CD4-positive, alpha-beta T cell (primary cell): ENCODE measurements around the gene ANO4. TPM values are rescaled to one million over a fixed set of nuclear protein-coding genes. Genes with fewer than 3 reads are reported as not detected.

Experiments
- ATAC-seq: fragments of 200-7000 bp; cut with Tn5 transposase; one replicate; pipeline ENCODE4 v1.10.0; 2022; ENCODE audit warnings: mild to moderate bottlenecking; ENCODE audit not compliant: poor library complexity
- CTCF ChIA-PET: fragments of 350-600 bp; sonication (Branson Sonifier 250); formaldehyde crosslinking; loops from one replicate; lab custom pipeline; 2021; ENCODE audit warnings: antibody characterized with exemption, inconsistent platforms; lab: Charles Lee
- POLR2A ChIA-PET: fragments of 350-600 bp; sonication (Branson Sonifier 250); formaldehyde crosslinking; loops from one replicate; lab custom pipeline; 2021; ENCODE audit warnings: antibody characterized with exemption, inconsistent platforms; lab: Charles Lee
- DNase-seq, 14 experiments: peaks; one replicate each; pipeline ENCODE4 v3.0.0-alpha.2; 2013 to 2020; ENCODE audit warnings: mixed read lengths in 2 of 14
- H3K27ac ChIP-seq, 2 donors: one replicate each; pipeline versions ENCODE4 v1.5.1 to v1.7.0; 2013; ENCODE audit warnings: low read length in 2 of 2, low read depth in 1 of 2, mild to moderate bottlenecking in 1 of 2
- H3K27me3 ChIP-seq, 2 experiments: 1 replicate in 1 of 2; 2 replicates in 1 of 2; pipeline versions ENCODE4 v1.6.1 to v1.7.0; 2013; ENCODE audit warnings: low read length in 2 of 2, control low read depth in 1 of 2, mild to moderate bottlenecking in 1 of 2, moderate library complexity in 1 of 2; ENCODE audit not compliant: insufficient read depth in 2 of 2, control insufficient read depth in 1 of 2
- H3K36me3 ChIP-seq: one replicate; pipeline ENCODE4 v1.6.1; 2013; ENCODE audit warnings: low read length, control low read depth; ENCODE audit not compliant: insufficient read depth
- H3K4me1 ChIP-seq: one replicate; pipeline ENCODE4 v1.6.1; 2013; ENCODE audit warnings: low read length, control low read depth; ENCODE audit not compliant: insufficient read depth
- H3K4me3 ChIP-seq: one replicate; pipeline ENCODE4 v1.5.1; 2013; ENCODE audit warnings: mild to moderate bottlenecking, low read length, moderate library complexity
- H3K9me3 ChIP-seq, 2 experiments: 1 replicate in 1 of 2; 2 replicates in 1 of 2; pipeline versions ENCODE4 v1.6.1 to v1.7.0; 2013; ENCODE audit warnings: low read length in 2 of 2, mild to moderate bottlenecking in 2 of 2, control low read depth in 1 of 2, moderate library complexity in 1 of 2; ENCODE audit not compliant: control insufficient read depth in 1 of 2, insufficient read depth in 1 of 2
- H3K27ac Mint-ChIP-seq: one replicate; pipeline ENCODE4 v1.8.0; 2020; ENCODE audit warnings: mixed read lengths
- H3K27me3 Mint-ChIP-seq: one replicate; pipeline ENCODE4 v1.8.0; 2021; ENCODE audit warnings: mixed read lengths
- H3K36me3 Mint-ChIP-seq: one replicate; pipeline ENCODE4 v1.8.0; 2021; ENCODE audit warnings: low read depth, mixed read lengths
- H3K4me1 Mint-ChIP-seq: one replicate; pipeline ENCODE4 v1.8.0; 2021; ENCODE audit warnings: low read depth, mixed read lengths
- H3K4me3 Mint-ChIP-seq: one replicate; pipeline ENCODE4 v1.8.0; 2020; ENCODE audit warnings: mild to moderate bottlenecking, mixed read lengths
- H3K9me3 Mint-ChIP-seq: one replicate; pipeline ENCODE4 v1.8.0; 2020; ENCODE audit warnings: mixed read lengths
- CTCF ChIP-seq: fragments of 200-600 bp; IDR thresholded peaks from one replicate; pipeline ENCODE4 v1.8.0; 2022; ENCODE audit warnings: antibody characterized with exemption, mild to moderate bottlenecking
- intact Hi-C, 2 experiments: fragments of 100-400 bp; cut with DNase I in 1 of 2; cut with micrococcal nuclease in 1 of 2; formaldehyde crosslinking; loops; one replicate each; pipeline versions ENCODE4 v1.15.1 to v1.9.0; 2023 to 2025; cut with DNase I, micrococcal nuclease
- total RNA-seq, 174 experiments: library from RNA in 2 of 174; stranded (reverse) in 2 of 174; gene quantifications; one replicate each; pipeline ENCODE4 v1.2.3 and lab custom pipeline; 2021 to 2026

ANO4 gene
- total RNA-seq, 2 experiments from 2014 or later, result not detected

DNA sequence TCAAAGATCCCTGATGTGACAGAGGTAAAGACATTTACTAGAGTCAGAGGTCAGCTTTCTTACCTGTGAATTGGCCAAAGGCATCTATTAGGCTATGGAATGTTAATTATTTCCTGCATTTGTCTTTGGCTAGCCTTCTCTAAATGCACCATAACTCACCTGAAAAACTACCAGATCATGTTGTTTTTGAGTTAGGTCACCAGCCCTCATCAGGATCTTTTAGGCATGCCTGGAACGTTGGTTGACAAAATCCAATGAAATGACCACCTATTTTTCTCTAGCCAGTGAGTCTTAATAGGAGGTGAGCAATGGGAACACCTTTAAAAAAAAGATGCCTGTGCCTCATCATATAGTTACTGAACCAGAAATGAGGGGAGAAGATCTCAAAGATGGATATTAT is 46.2 kb downstream of the ANO4 start:
- H3K9me3 Mint-ChIP-seq, result no peaks in the 10 kb centered on the region

GRCh38 chr12:100842156-100842555 is 47.6 kb downstream of the ANO4 start:
- Histone ChIP-seq H3K27ac (no peak overlapping the region), H3K9me3 (no peaks in the 10 kb centered on the region), H3K4me1 (no peaks in the 10 kb centered on the region), H3K4me3 (no peak overlapping the region), H3K36me3 (no peaks in the 10 kb centered on the region), H3K27me3 (no peaks in the 10 kb centered on the region)
- Mint-ChIP-seq H3K27ac (no peak overlapping the region), H3K36me3 (no peaks in the 10 kb centered on the region), H3K4me3 (no peak overlapping the region), H3K9me3 (no peaks in the 10 kb centered on the region), H3K27me3 (no peaks in the 10 kb centered on the region), H3K4me1 (no peaks in the 10 kb centered on the region)
- ChIA-PET CTCF (no interaction called here), POLR2A (no interaction called here)
- no peak for ATAC-seq
- no peak for TF ChIP-seq CTCF
- DNase-seq, result no peak
- intact Hi-C loops, result no loop called here

More for the DNA sequence above, 46.2 kb downstream of the ANO4 start:
- ChIA-PET CTCF (no interaction called here), POLR2A (no interaction called here)
- Histone ChIP-seq H3K36me3 (no peaks in the 10 kb centered on the region), H3K4me1 (no peaks in the 10 kb centered on the region), H3K4me3 (no peak overlapping the region), H3K27me3 (no peaks in the 10 kb centered on the region), H3K9me3 (no peaks in the 10 kb centered on the region), H3K27ac (no peak overlapping the region)
- H3K4me3 Mint-ChIP-seq, result no peak overlapping the region
- ATAC-seq (no peak), DNase-seq (no peak)
- H3K27me3 Mint-ChIP-seq, result no peaks in the 10 kb centered on the region
- intact Hi-C loops, result no loop called here
- TF ChIP-seq CTCF, result no peak
- no peaks in the 10 kb centered on the region for H3K4me1 Mint-ChIP-seq
- H3K36me3 Mint-ChIP-seq, result no peaks in the 10 kb centered on the region
- no peak overlapping the region for H3K27ac Mint-ChIP-seq

GRCh38 chr12:100843061-100843460 is 48.5 kb downstream of the ANO4 start:
- no peaks in the 10 kb centered on the region for H3K9me3 ChIP-seq
- ChIA-PET CTCF (no interaction called here), POLR2A (no interaction called here)
- no peak for ATAC-seq
- no peak overlapping the region for H3K4me3 ChIP-seq
- H3K36me3 ChIP-seq, result no peaks in the 10 kb centered on the region
- H3K4me1 ChIP-seq, result no peaks in the 10 kb centered on the region
- DNase-seq, result no peak
- Mint-ChIP-seq H3K4me1 (no peaks in the 10 kb centered on the region), H3K27me3 (no peaks in the 10 kb centered on the region), H3K4me3 (no peak overlapping the region), H3K36me3 (no peaks in the 10 kb centered on the region), H3K9me3 (no peaks in the 10 kb centered on the region), H3K27ac (no peak overlapping the region)
- intact Hi-C loops, result no loop called here
- no peaks in the 10 kb centered on the region for H3K27me3 ChIP-seq
- no peak overlapping the region for H3K27ac ChIP-seq
- no peak for TF ChIP-seq CTCF
